ENCODE data around the gene CLMN.

GRCh38 chr14:95137164-95137803, 182.4 kb downstream of the CLMN start:
- TF ChIP-seq CTCF (IDR thresholded peaks at IDR 0.05), result no peak
- TF ChIP-seq POLR2A (IDR thresholded peaks at IDR 0.05), result no peak
- TF ChIP-seq POLR2AphosphoS5 (IDR thresholded peaks at IDR 0.05; ENCODE audit: insufficient read depth in 1 of 2, low read depth in 1 of 2), result no peak

Data from vagina (tissue), 2 donors.